ENCODE results near the gene STEAP1B.

Gene STEAP1B

GRCh38 chr7:22422831-22423615, 77.0 kb downstream of the STEAP1B start:
- no peak overlapping the region for H3K27ac ChIP-seq (ENCODE audit: insufficient read depth in 1 of 2, low read depth in 1 of 2, low read length in 2 of 2, poor library complexity in 1 of 2, severe bottlenecking in 2 of 2)
- ChIA-PET POLR2A (no interaction called here), CTCF (no interaction called here)
- 87% methylated on average over 3 of the region's 7 CpGs for WGBS (ENCODE audit: insufficient coverage)
- H3K9me3 ChIP-seq (ENCODE audit: control extremely low read depth in 1 of 5, control insufficient read depth in 4 of 5, insufficient read depth in 2 of 5, low read depth in 1 of 5, low read length in 4 of 5) = peaks cover 0 to 1% (median 0%) of the 10 kb centered on the region in 5 experiments
- H3K4me3 ChIP-seq (ENCODE audit: control insufficient read depth in 1 of 7, extremely low read depth in 1 of 7, insufficient read depth in 4 of 7, low read depth in 2 of 7, low read length in 6 of 7) = no peak overlapping the region
- H3K4me1 ChIP-seq (ENCODE audit: control extremely low read depth in 1 of 4, control insufficient read depth in 4 of 4, insufficient read depth in 4 of 4, low read length in 3 of 4) = peaks cover 0 to 7% (median 0%) of the 10 kb centered on the region in 4 experiments
- H3K27me3 ChIP-seq (replicated peaks in 2 of 5; ENCODE audit: control insufficient read depth in 4 of 5, insufficient read depth in 5 of 5, low read length in 4 of 5) = no peaks in the 10 kb centered on the region
- no peak for DNase-seq
- H3K36me3 ChIP-seq (ENCODE audit: control insufficient read depth in 4 of 4, insufficient read depth in 4 of 4, low read length in 3 of 4) = no peaks in the 10 kb centered on the region

GRCh38 chr7:22420973-22421635, 78.9 kb downstream of the STEAP1B start:
- POLR2A ChIA-PET = no interaction called here
- Histone ChIP-seq H3K4me3 (ENCODE audit: control insufficient read depth in 1 of 7, extremely low read depth in 1 of 7, insufficient read depth in 4 of 7, low read depth in 2 of 7, low read length in 6 of 7) (no peak overlapping the region), H3K36me3 (ENCODE audit: control insufficient read depth in 4 of 4, insufficient read depth in 4 of 4, low read length in 3 of 4) (no peaks in the 10 kb centered on the region), H3K27ac (ENCODE audit: insufficient read depth in 1 of 2, low read depth in 1 of 2, low read length in 2 of 2, poor library complexity in 1 of 2, severe bottlenecking in 2 of 2) (no peak overlapping the region), H3K27me3 (replicated peaks in 2 of 5; ENCODE audit: control insufficient read depth in 4 of 5, insufficient read depth in 5 of 5, low read length in 4 of 5) (peaks cover 0 to under 1% (median 0%) of the 10 kb centered on the region in 5 experiments), H3K9me3 (ENCODE audit: control extremely low read depth in 1 of 5, control insufficient read depth in 4 of 5, insufficient read depth in 2 of 5, low read depth in 1 of 5, low read length in 4 of 5) (peaks cover 0 to 1% (median 0%) of the 10 kb centered on the region in 5 experiments), H3K4me1 (ENCODE audit: control extremely low read depth in 1 of 4, control insufficient read depth in 4 of 4, insufficient read depth in 4 of 4, low read length in 3 of 4) (peaks cover 0 to 7% (median 0%) of the 10 kb centered on the region in 4 experiments)
- DNase-seq = no peak
- WGBS (ENCODE audit: insufficient coverage) = 96% methylated on average over 2 of the region's 2 CpGs
- CTCF ChIA-PET = no interaction called here

DNA sequence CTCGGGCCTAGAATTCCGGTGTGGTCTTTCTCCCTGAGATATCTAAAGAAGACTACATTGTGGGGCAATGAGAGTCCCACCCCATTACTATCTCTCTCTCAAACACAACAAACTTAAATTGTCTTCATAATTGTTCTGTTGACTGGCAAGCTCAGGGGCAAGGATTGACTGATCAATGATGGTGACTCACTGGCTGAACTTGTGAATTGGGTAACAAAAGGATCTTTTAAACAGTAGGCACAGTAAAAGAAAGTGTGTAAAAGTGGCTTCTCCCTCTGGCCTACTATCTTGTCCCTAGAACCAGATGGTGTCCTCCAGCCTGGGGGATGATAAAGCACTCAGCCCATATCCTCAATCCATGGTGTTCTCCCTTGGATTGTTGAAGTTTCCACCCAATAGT, 80.0 kb downstream of the STEAP1B start:
- peaks cover 0 to 2% (median 0%) of the 10 kb centered on the region in 5 experiments for H3K27me3 ChIP-seq (replicated peaks in 2 of 5; ENCODE audit: control insufficient read depth in 4 of 5, insufficient read depth in 5 of 5, low read length in 4 of 5)
- no CpG with 5 or more reads among the region's 2 CpGs for WGBS (ENCODE audit: insufficient coverage)
- H3K4me1 ChIP-seq (ENCODE audit: control extremely low read depth in 1 of 4, control insufficient read depth in 4 of 4, insufficient read depth in 4 of 4, low read length in 3 of 4) = no peaks in the 10 kb centered on the region
- POLR2A ChIA-PET = no interaction called here
- H3K4me3 ChIP-seq (ENCODE audit: control insufficient read depth in 1 of 7, extremely low read depth in 1 of 7, insufficient read depth in 4 of 7, low read depth in 2 of 7, low read length in 6 of 7) = no peak overlapping the region
- DNase-seq = no peak
- H3K36me3 ChIP-seq (ENCODE audit: control insufficient read depth in 4 of 4, insufficient read depth in 4 of 4, low read length in 3 of 4) = no peaks in the 10 kb centered on the region
- H3K27ac ChIP-seq (ENCODE audit: insufficient read depth in 1 of 2, low read depth in 1 of 2, low read length in 2 of 2, poor library complexity in 1 of 2, severe bottlenecking in 2 of 2) = no peak overlapping the region
- peaks cover 0 to 1% (median 0%) of the 10 kb centered on the region in 5 experiments for H3K9me3 ChIP-seq (ENCODE audit: control extremely low read depth in 1 of 5, control insufficient read depth in 4 of 5, insufficient read depth in 2 of 5, low read depth in 1 of 5, low read length in 4 of 5)
- CTCF ChIA-PET = no interaction called here

DNA sequence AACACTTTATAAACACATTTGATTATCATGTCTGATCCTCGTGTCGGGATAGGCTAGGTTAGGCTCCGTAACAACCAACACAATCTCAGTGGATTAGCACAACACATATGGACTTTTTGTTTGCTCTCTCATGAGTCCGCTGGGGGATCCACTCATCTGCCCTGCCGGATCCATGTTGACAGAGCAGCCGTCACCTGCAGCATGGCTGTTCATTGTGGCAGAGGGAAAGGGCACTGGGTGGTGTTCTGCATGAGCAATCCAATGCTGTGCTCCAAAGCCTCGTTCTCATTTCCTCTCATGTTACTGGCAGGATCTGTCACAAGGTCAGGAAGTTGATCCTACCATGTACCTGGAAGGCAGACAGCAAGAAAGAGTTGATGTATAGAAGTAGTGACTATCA, 80.5 kb downstream of the STEAP1B start:
- H3K9me3 ChIP-seq (ENCODE audit: control extremely low read depth in 1 of 5, control insufficient read depth in 4 of 5, insufficient read depth in 2 of 5, low read depth in 1 of 5, low read length in 4 of 5) = peaks cover 0 to 1% (median 0%) of the 10 kb centered on the region in 5 experiments
- ChIA-PET CTCF (no interaction called here), POLR2A (no interaction called here)
- no peaks in the 10 kb centered on the region for H3K36me3 ChIP-seq (ENCODE audit: control insufficient read depth in 4 of 4, insufficient read depth in 4 of 4, low read length in 3 of 4)
- WGBS (ENCODE audit: insufficient coverage) = 97% methylated on average over 7 of the region's 7 CpGs
- peaks cover 0 to 2% (median 0%) of the 10 kb centered on the region in 5 experiments for H3K27me3 ChIP-seq (replicated peaks in 2 of 5; ENCODE audit: control insufficient read depth in 4 of 5, insufficient read depth in 5 of 5, low read length in 4 of 5)
- no peaks in the 10 kb centered on the region for H3K4me1 ChIP-seq (ENCODE audit: control extremely low read depth in 1 of 4, control insufficient read depth in 4 of 4, insufficient read depth in 4 of 4, low read length in 3 of 4)
- H3K27ac ChIP-seq (ENCODE audit: insufficient read depth in 1 of 2, low read depth in 1 of 2, low read length in 2 of 2, poor library complexity in 1 of 2, severe bottlenecking in 2 of 2) = no peak overlapping the region
- no peak for DNase-seq
- no peak overlapping the region for H3K4me3 ChIP-seq (ENCODE audit: control insufficient read depth in 1 of 7, extremely low read depth in 1 of 7, insufficient read depth in 4 of 7, low read depth in 2 of 7, low read length in 6 of 7)

GRCh38 chr7:22418251-22419046, 81.5 kb downstream of the STEAP1B start:
- H3K4me1 ChIP-seq (ENCODE audit: control extremely low read depth in 1 of 4, control insufficient read depth in 4 of 4, insufficient read depth in 4 of 4, low read length in 3 of 4) = no peaks in the 10 kb centered on the region
- peaks cover 0 to 1% (median 0%) of the 10 kb centered on the region in 5 experiments for H3K9me3 ChIP-seq (ENCODE audit: control extremely low read depth in 1 of 5, control insufficient read depth in 4 of 5, insufficient read depth in 2 of 5, low read depth in 1 of 5, low read length in 4 of 5)
- ChIA-PET CTCF (no interaction called here), POLR2A (no interaction called here)
- H3K27ac ChIP-seq (ENCODE audit: insufficient read depth in 1 of 2, low read depth in 1 of 2, low read length in 2 of 2, poor library complexity in 1 of 2, severe bottlenecking in 2 of 2) = no peak overlapping the region
- peaks cover 0 to 2% (median 0%) of the 10 kb centered on the region in 5 experiments for H3K27me3 ChIP-seq (replicated peaks in 2 of 5; ENCODE audit: control insufficient read depth in 4 of 5, insufficient read depth in 5 of 5, low read length in 4 of 5)
- DNase-seq = no peak
- no peak overlapping the region for H3K4me3 ChIP-seq (ENCODE audit: control insufficient read depth in 1 of 7, extremely low read depth in 1 of 7, insufficient read depth in 4 of 7, low read depth in 2 of 7, low read length in 6 of 7)
- WGBS (ENCODE audit: insufficient coverage) = 90% methylated on average over 3 of the region's 6 CpGs
- H3K36me3 ChIP-seq (ENCODE audit: control insufficient read depth in 4 of 4, insufficient read depth in 4 of 4, low read length in 3 of 4) = no peaks in the 10 kb centered on the region

DNA sequence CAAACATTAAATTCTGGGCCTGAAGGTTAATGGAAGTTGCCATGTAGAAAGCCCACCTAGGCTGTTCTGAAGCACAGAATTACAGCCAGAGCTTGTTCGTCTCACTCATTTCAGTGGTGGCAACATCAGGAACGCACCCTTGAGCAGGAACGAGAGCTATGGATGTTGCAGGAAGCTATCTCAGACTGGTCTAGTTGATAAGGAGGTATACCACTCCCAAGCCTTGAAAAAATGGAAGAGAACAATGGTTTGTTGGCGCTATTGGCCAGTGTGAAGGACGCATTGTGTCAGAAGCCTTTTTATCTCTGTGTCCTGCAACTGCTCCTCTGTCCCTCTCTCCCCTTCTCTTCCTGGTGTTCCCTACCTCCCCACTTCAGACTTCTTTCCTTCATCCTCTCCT, 82.1 kb downstream of the STEAP1B start:
- peaks cover 0 to 1% (median 0%) of the 10 kb centered on the region in 5 experiments for H3K9me3 ChIP-seq (ENCODE audit: control extremely low read depth in 1 of 5, control insufficient read depth in 4 of 5, insufficient read depth in 2 of 5, low read depth in 1 of 5, low read length in 4 of 5)
- H3K27ac ChIP-seq (ENCODE audit: insufficient read depth in 1 of 2, low read depth in 1 of 2, low read length in 2 of 2, poor library complexity in 1 of 2, severe bottlenecking in 2 of 2) = no peak overlapping the region
- H3K36me3 ChIP-seq (ENCODE audit: control insufficient read depth in 4 of 4, insufficient read depth in 4 of 4, low read length in 3 of 4) = no peaks in the 10 kb centered on the region
- ChIA-PET CTCF (no interaction called here), POLR2A (no interaction called here)
- H3K4me1 ChIP-seq (ENCODE audit: control extremely low read depth in 1 of 4, control insufficient read depth in 4 of 4, insufficient read depth in 4 of 4, low read length in 3 of 4) = no peaks in the 10 kb centered on the region
- peaks cover 0 to 2% (median 0%) of the 10 kb centered on the region in 5 experiments for H3K27me3 ChIP-seq (replicated peaks in 2 of 5; ENCODE audit: control insufficient read depth in 4 of 5, insufficient read depth in 5 of 5, low read length in 4 of 5)
- no peak for DNase-seq
- WGBS (ENCODE audit: insufficient coverage) = 54% methylated on average over 2 of the region's 5 CpGs
- H3K4me3 ChIP-seq (ENCODE audit: control insufficient read depth in 1 of 7, extremely low read depth in 1 of 7, insufficient read depth in 4 of 7, low read depth in 2 of 7, low read length in 6 of 7) = no peak overlapping the region
